Measurements from ENCODE around the gene ADAMTS12.
A peak's percentile ranks its signal among the peaks of the same experiment; 100 is the strongest.

ADAMTS12 gene

DNA sequence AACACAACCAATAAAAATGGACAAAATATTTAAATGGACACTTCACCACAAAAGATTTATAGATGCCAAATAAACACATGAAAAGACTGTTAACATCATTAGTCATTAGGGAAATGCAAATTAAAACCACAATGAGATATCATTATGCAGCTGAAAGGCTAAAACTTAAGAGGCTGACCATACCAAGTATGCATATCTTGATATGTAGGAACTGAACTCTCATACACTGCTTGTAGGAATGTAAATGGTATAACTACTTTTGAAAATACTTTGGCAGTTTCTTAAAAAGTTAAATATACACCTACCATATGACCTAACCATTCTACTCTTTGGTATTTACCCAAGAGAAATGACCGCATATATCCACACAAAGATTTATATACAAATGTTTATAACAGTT, 13.6 kb upstream of the ADAMTS12 start:
- TF ChIP-seq CTCF (IDR thresholded peaks at IDR 0.05; ENCODE audit: low read depth, low read length, missing control alignments), result no peak
- H3K4me3 ChIP-seq (ENCODE audit: low read depth, low read length), result no peak overlapping the region
- in situ Hi-C loops (cut with HindIII; ENCODE audit: low sequenced_read_pairs), result no loop called here
- no peak for DNase-seq (ENCODE audit: low read depth)

DNA sequence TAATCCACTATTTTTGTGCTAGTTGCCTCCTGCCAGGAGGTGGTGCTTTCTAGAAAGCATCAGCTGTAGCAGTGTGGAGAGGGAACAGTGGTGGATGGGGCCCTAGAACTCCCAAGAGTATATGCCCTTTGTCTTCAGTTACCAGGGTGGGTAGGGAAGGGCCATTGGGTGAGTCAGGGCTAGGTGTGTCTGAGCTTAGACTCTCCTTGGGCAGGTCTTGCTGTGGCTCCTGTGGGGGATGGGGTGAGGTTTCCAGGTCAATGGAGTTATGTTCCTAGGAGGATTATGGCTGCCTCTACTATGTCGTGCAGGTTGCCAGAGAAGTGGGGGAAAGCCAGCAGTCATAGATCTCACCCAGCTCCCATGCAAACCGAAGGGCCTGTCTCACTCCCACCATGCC, 11.3 kb upstream of the ADAMTS12 start:
- in situ Hi-C loops (cut with HindIII; ENCODE audit: low sequenced_read_pairs), result no loop called here
- no peak for TF ChIP-seq CTCF (IDR thresholded peaks at IDR 0.05; ENCODE audit: low read depth, low read length, missing control alignments)
- no peak for DNase-seq (ENCODE audit: low read depth)
- no peak overlapping the region for H3K4me3 ChIP-seq (ENCODE audit: low read depth, low read length)

- no peak overlapping the region for H3K4me3 ChIP-seq (ENCODE audit: low read depth, low read length)
- TF ChIP-seq CTCF (IDR thresholded peaks at IDR 0.05; ENCODE audit: low read depth, low read length, missing control alignments), result no peak
- no peak for DNase-seq (ENCODE audit: low read depth)
- in situ Hi-C loops (cut with HindIII; ENCODE audit: low sequenced_read_pairs), result no loop called here
Observed at GRCh38 chr5:33901156-33901555, 9.4 kb upstream of the ADAMTS12 start.

- no peak for TF ChIP-seq CTCF (IDR thresholded peaks at IDR 0.05; ENCODE audit: low read depth, low read length, missing control alignments)
- H3K4me3 ChIP-seq (ENCODE audit: low read depth, low read length), result no peak overlapping the region
- DNase-seq (ENCODE audit: low read depth), result no peak
- in situ Hi-C loops (cut with HindIII; ENCODE audit: low sequenced_read_pairs), result no loop called here
Observed at GRCh38 chr5:33894566-33894965, 2.8 kb upstream of the ADAMTS12 start.

- in situ Hi-C loops (cut with HindIII; ENCODE audit: low sequenced_read_pairs), result no loop called here
- peak overlapping the region; percentile 61 for H3K4me3 ChIP-seq (ENCODE audit: low read depth, low read length)
- TF ChIP-seq CTCF (IDR thresholded peaks at IDR 0.05; ENCODE audit: low read depth, low read length, missing control alignments), result no peak
- peak; percentile 99 for DNase-seq (ENCODE audit: low read depth)
Observed at GRCh38 chr5:33892620-33893137, 889 bp upstream of the ADAMTS12 start.

GRCh38 chr5:33891446-33891787, 373 bp downstream of the ADAMTS12 start:
- no peak for TF ChIP-seq CTCF (IDR thresholded peaks at IDR 0.05; ENCODE audit: low read depth, low read length, missing control alignments)
- in situ Hi-C loops (cut with HindIII; ENCODE audit: low sequenced_read_pairs), result no loop called here
- no peak for DNase-seq (ENCODE audit: low read depth)
- H3K4me3 ChIP-seq (ENCODE audit: low read depth, low read length), result peak overlapping the region; percentile 61

Measured in astrocyte of the cerebellum (primary cell).